Suprapubic skin (tissue), 3 donors: ENCODE results near the gene CTDSP1.

Experiments
- EP300 ChIP-seq: sonication (generic); formaldehyde crosslinking; IDR thresholded peaks from one replicate; pipeline ENCODE4 v1.6.1; 2017; ENCODE audit warnings: antibody characterized with exemption
- POLR2A ChIP-seq, 2 donors: fragments of 450-650 bp; IDR thresholded peaks; one replicate each; pipeline ENCODE4 v1.6.1; 2017; ENCODE audit warnings: antibody characterized with exemption in 2 of 2, mild to moderate bottlenecking in 2 of 2, moderate library complexity in 2 of 2
- TF ChIP-seq, protein P1 (sequence below), 2 donors: fragments of 200-600 bp in 1 of 2; fragments of 450-650 bp in 1 of 2; sonication (generic) in 1 of 2; IDR thresholded peaks; one replicate each; pipeline ENCODE4 v1.5.1; 2016 to 2019; ENCODE audit warnings: antibody characterized with exemption in 2 of 2, mild to moderate bottlenecking in 1 of 2, moderate library complexity in 1 of 2

DNA sequence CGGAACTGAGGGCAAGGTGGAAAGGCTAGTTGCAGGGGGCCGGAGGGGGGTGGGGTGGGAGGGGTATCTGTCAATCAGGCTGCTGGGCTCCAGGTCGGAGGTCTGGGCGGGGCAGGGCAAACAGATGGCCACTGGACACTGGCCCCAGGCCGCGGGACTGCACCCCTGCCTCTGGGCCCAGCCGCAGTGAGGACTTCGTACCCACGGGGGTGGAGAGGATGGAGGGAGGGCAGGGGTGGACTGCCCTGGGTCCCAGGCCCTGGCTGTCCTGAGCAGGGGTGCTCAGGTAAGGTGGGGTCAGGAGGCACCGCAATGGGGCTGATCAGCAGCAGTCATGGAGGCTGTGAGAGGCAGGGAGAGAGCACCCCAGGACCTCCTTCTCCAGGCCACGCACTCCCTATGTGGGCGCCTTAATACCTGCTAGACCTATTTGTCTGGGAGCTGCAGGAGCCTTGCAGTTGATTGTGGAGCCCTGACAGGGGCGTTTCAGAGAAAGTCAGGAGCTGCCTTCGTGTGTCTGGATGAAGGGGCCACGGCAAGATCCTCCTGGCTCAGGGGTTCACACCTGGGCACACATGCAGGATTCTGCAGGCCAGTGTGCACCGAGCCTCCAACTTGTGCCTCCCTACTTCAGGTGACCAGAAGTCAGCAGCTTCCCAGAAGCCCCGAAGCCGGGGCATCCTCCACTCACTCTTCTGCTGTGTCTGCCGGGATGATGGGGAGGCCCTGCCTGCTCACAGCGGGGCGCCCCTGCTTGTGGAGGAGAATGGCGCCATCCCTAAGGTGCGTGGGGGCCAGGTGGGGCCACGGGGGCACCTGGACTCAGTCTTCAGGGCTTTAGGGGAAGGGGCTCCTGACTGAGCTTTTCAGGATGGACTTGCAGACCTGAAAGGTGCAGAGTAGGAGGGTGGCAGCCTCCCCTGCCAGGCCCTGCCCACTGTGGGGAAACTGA is 1.5 kb downstream of the CTDSP1 start:
- TF ChIP-seq, protein P1, sequence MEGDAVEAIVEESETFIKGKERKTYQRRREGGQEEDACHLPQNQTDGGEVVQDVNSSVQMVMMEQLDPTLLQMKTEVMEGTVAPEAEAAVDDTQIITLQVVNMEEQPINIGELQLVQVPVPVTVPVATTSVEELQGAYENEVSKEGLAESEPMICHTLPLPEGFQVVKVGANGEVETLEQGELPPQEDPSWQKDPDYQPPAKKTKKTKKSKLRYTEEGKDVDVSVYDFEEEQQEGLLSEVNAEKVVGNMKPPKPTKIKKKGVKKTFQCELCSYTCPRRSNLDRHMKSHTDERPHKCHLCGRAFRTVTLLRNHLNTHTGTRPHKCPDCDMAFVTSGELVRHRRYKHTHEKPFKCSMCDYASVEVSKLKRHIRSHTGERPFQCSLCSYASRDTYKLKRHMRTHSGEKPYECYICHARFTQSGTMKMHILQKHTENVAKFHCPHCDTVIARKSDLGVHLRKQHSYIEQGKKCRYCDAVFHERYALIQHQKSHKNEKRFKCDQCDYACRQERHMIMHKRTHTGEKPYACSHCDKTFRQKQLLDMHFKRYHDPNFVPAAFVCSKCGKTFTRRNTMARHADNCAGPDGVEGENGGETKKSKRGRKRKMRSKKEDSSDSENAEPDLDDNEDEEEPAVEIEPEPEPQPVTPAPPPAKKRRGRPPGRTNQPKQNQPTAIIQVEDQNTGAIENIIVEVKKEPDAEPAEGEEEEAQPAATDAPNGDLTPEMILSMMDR (IDR thresholded peaks at IDR 0.05), result no peak
- TF ChIP-seq POLR2A (IDR thresholded peaks at IDR 0.05) (no peak), EP300 (no peak)
